Measurements from ENCODE around the gene DGKE.

Gene DGKE

DNA sequence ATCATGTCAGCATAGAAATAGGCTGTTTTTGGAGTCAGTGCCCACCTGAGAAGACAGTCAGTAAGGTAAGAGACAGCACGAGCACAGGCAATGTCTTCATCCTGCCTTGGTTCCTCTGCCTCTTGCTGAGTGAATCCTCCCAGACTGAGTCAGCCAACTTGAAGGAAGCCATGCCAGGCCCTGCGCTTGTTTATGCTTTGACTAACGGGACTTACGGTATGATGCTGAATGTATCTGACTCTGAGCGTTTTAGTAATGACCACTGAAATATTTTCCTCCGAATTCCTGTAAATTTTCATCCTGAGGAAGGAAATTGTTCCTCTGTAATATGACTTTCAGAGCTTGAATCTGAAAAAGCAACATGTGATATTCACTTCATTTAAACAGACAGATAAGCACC lies 18.2 kb upstream of the DGKE start:
- TF ChIP-seq, protein P1, sequence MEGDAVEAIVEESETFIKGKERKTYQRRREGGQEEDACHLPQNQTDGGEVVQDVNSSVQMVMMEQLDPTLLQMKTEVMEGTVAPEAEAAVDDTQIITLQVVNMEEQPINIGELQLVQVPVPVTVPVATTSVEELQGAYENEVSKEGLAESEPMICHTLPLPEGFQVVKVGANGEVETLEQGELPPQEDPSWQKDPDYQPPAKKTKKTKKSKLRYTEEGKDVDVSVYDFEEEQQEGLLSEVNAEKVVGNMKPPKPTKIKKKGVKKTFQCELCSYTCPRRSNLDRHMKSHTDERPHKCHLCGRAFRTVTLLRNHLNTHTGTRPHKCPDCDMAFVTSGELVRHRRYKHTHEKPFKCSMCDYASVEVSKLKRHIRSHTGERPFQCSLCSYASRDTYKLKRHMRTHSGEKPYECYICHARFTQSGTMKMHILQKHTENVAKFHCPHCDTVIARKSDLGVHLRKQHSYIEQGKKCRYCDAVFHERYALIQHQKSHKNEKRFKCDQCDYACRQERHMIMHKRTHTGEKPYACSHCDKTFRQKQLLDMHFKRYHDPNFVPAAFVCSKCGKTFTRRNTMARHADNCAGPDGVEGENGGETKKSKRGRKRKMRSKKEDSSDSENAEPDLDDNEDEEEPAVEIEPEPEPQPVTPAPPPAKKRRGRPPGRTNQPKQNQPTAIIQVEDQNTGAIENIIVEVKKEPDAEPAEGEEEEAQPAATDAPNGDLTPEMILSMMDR (IDR thresholded peaks at IDR 0.05), result no peak

DNA sequence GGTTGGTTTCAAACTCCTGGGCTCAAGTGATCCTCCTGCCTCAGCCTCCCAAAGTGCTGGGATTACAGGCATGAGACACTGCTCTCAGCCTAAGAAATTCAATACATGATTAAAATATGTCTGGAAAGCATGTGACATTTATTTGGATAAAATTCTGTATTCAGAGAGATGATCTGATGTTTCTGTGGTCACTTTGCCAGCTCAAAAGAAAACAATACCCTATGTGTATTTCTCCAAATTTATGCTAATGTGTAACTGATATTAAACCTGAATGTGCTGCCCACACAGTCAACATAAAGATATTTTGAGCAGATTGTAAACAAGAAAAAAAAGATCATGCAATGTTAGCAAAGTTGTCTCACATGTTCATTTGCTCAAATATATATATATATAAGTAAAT lies 16.9 kb upstream of the DGKE start:
- TF ChIP-seq, protein P1 (IDR thresholded peaks at IDR 0.05), result no peak

DNA sequence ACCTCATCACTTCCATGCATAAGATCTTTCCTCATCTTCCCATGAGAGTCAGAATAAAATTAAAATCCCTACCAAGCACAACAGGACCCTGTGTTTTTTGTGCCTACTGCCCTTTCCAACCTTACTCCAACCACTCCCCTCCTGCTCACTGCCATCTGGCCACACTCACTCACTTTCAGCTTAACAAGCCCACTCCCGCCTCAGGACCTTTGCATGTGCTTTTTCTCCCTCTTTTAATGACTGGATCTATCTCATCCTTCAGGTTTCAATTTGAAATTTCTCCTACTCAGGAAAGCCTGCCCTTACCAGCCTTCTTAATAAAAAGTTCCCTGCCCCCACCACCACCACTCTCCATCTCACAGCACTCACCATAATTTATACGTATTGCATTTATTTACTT lies 14.9 kb upstream of the DGKE start:
- TF ChIP-seq, protein P1 (IDR thresholded peaks at IDR 0.05), result no peak

DNA sequence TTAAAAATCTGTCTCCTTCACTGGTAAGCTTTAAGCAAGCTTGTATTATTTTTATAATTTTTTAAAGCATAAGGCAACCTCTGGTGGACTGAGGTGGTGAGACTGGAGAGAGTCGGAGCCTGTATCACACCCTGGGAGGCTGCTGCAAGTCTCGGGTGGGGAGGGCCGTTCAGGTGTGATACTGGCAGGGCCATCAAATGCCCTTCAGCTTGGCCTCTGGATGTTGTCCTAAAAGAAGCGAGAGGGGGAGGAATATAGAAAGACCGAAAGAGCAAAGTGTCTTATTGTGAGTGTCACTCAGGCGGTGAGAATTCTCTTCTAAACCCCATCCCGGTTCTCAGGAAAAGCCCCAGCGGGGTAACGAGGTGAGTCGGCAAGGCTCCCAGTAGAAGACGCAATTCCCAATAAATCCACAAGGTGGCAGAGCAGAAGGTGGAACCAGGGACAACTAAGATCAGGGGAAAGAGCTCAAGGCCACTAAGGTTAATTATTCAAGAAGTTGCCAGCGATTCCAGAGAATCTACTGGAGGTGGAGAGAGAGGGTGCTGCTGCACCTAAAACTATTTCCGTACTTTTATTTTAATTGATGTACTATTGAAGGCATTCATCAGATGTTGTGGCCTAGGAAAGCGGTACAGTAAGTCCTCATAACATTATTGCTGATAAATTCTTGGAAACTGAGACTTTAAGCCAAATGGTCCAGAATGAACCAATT lies 14.4 kb upstream of the DGKE start:
- TF ChIP-seq, protein P1 (IDR thresholded peaks at IDR 0.05), result peak; percentile 85

DNA sequence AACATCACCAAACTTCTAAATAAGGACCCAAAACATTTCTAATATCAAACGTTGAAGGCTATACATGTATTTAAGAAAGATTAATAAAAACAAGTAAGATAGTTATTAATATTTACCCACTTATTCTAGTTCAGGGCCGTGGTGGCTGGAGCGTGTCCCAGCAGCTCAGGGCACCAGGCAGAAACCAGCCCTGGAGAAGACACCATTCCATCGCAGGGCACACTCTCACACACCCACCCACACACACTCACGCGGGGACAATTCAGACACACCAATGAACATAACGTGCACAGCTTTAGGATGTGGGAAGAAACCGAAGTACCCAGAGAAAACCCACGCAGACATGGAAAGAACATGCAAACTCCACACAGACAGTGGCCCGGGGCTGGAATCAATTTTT lies 13.7 kb upstream of the DGKE start:
- TF ChIP-seq, protein P1 (IDR thresholded peaks at IDR 0.05), result no peak

DNA sequence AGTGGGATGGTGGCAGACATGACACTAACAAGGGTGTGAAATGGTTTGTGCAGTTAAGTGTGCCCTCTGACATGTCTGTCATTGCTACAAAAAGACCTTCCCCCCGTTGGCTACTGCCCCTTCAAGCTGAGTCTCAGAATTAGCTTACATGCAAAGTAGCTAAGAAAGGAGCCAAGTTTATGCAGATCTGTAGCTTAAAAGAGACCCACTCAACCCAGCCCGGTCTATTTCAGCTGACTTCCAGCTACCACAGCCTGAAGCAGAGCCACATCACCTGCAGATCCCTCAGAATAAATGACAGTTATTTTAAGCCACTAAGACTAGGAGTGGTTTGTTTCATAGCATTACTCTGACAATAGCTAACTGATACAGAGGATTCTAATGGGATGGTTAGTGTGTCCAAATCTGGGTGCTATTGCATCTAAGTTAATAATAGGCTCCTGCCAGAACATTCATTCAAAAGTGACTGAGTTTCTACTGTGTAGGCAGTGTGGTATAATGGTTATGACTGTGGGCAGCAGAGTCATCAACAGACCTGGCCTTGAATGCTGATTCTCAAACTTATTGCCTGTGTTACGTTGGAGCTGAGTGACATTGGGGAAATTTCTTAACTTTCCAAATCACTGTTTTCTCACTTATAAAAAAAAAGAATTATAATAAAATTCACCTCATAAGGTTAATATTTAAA lies 12.0 kb upstream of the DGKE start:
- TF ChIP-seq, protein P1 (IDR thresholded peaks at IDR 0.05), result no peak

DNA sequence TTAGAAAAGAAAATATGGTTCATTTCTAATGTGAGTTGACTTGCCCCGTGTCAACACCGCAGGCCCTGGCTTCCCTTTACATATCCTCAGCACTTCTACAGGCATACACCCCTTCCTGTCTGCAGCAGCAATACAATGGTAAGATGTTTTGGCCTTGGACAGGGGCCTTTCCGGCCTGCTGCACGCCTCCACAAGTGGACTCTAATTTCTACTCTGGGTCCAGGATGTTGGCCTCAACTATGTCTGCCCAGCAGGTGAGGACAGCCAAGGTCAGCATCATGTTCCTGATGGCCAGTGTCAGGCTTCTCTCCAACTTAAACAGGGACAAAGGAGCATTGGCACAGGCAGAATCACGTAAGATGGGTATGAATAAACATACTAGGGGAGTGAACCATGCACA lies 11.2 kb upstream of the DGKE start:
- TF ChIP-seq, protein P1 (IDR thresholded peaks at IDR 0.05), result no peak
